Transverse colon (tissue), 4 donors: ENCODE measurements around the gene CSE1L.

Source experiments
- CTCF ChIP-seq, 5 experiments: fragments of 200-600 bp in 3 of 5; fragments of 450-650 bp in 2 of 5; sonication (generic) in 3 of 5; IDR thresholded peaks; 1 replicate in 2 of 5; 2 replicates in 3 of 5; pipeline ENCODE4 v1.5.1; 2016 to 2017; ENCODE audit warnings: antibody characterized with exemption in 5 of 5, inconsistent platforms in 3 of 5, mild to moderate bottlenecking in 2 of 5, moderate library complexity in 1 of 5
- POLR2A ChIP-seq: fragments of 450-650 bp; IDR thresholded peaks from one replicate; pipeline ENCODE4 v1.6.1; 2016; ENCODE audit warnings: antibody characterized with exemption, mild to moderate bottlenecking, moderate library complexity
- POLR2AphosphoS5 ChIP-seq, 3 donors: sonication (generic); formaldehyde crosslinking; IDR thresholded peaks; one replicate each; pipeline ENCODE4 v1.6.1; 2016; ENCODE audit warnings: antibody characterized with exemption in 3 of 3

- TF ChIP-seq POLR2AphosphoS5 (IDR thresholded peaks at IDR 0.05) (no peak), CTCF (IDR thresholded peaks at IDR 0.05) (no peak), POLR2A (no peak)
Measured at GRCh38 chr20:49024220-49024619, 21.9 kb upstream of the CSE1L start.
